Panc1 (cell line): ENCODE measurements around the gene NCL.

Source experiments
- CTCF ChIP-seq: fragments of 450-650 bp; IDR thresholded peaks from 2 replicates; pipeline ENCODE4 v1.5.1; 2017; ENCODE audit warnings: mild to moderate bottlenecking
- POLR2AphosphoS5 ChIP-seq: IDR thresholded peaks from 2 replicates; pipeline ENCODE4 v1.6.1; 2012; ENCODE audit warnings: mild to moderate bottlenecking, low read depth, low read length, moderate library complexity

GRCh38 chr2:231409776-231410175 lies 54.5 kb downstream of the NCL start:
- TF ChIP-seq CTCF (no peak), POLR2AphosphoS5 (no peak)
